SIG-M5 treated with dmso at 0.1 percent for 504 hours (cell line): ENCODE measurements around the gene TAL1.

Experiments used
- DNase-seq: peaks from one replicate; lab custom pipeline; 2025; ENCODE audit not compliant: unreplicated experiment; lab: John Stamatoyannopoulos, UW

The TAL1 gene

GRCh38 chr1:47229886-47230691 lies 1.9 kb downstream of the TAL1 start:
- DNase-seq: no peak

DNA sequence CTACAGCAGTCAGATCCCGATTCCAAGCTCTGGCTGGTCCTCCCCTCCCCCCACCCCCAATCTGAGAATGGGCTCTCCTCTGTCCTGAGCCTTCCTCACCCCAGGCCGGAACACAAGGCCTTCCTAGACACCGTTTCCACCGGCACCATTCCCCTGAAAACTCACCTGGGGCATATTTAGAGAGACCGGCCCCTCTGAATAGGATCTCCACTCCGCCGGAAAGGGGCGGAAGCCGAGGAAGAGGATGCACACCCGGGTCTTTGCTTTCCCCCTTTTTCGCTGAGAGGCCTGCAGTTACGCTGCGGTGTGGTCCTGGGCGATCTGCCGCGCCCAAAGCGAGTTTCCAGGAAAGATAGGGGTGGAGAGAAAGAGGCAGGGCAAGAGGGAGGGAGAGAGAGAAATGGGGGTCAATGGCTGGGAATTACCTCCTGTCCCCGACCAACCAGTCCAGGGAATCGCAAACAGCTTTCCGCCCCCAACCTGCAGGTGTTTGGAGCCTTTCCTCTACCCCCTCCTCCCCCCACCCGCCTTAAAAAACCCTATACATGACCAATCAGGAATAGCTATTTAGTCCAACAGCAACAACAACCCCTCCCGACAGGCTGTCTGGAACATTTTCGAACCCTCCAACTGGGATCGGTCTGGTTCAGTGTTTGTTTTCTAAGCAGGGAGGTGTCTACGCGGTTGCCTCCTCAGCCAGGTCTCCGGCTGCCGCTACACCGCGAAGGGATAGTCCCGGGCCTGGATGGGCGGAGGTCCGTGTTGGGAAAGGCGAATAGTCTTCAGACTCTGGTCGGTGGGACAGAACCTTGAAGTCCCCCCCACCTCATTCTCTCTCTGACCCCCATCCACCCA lies 2.8 kb downstream of the TAL1 start:
- no peak for DNase-seq

GRCh38 chr1:47228644-47229030 lies 3.4 kb downstream of the TAL1 start:
- DNase-seq: no peak

DNA sequence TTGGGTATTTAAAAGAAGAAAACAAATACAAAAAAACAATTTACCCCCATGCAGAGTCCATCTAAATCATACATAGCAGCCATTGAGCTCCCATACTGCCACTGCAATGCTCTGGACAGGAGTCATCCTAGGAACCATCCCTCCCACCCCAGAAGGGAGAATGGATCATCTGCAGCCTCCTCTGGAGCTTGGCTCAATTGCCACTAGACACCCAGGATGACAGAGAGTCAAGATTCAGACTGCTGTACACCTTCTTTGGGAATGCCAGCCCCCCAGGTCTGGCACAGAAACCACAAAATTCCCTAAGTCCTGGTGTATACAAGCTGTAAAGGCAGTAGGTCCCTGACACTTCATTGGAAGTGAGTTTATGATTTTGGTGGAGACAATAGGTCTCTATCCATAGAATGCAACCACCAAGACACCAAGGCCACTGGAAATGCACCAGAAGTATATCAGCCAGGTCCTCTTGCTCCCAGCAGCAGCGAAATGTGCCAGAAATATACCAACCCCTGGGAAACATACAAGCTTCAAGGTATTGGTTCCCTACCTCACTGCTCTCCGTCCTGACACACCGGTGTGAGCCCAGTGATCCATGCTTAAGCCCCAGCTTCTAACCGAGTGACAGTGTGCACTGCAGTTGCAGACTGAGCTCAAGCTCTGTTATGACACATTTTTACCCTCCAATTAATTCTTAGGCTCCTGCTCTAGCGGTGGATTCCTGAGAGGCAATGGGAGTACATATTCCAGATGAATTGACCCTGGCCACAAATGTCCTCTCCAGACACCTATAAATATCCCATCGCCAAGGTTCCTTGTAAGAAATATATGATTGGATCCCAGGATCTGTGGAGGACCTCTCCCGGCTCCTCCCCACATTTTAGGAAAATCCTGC lies 4.4 kb downstream of the TAL1 start:
- no peak for DNase-seq

DNA sequence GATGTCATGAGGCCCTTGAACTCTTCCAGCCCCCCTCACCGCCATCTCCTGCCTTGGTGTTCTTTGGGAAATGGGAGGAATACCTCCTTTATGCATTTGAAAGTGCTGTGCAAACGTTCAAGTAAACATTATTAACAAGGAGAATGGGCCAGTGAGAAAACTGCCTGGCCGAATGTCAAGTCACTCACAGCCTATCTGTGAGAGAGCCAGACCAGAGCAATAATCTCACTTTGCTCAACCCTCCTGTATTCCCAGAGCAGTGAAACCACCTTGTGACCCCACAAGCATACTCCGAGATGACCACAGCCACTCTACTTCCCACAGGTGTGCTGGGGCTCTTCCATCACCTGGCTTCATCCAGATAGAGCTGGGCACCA lies 5.2 kb downstream of the TAL1 start:
- DNase-seq: no peak

- DNase-seq: no peak
Measured at GRCh38 chr1:47226121-47226838, 5.7 kb downstream of the TAL1 start.

DNA sequence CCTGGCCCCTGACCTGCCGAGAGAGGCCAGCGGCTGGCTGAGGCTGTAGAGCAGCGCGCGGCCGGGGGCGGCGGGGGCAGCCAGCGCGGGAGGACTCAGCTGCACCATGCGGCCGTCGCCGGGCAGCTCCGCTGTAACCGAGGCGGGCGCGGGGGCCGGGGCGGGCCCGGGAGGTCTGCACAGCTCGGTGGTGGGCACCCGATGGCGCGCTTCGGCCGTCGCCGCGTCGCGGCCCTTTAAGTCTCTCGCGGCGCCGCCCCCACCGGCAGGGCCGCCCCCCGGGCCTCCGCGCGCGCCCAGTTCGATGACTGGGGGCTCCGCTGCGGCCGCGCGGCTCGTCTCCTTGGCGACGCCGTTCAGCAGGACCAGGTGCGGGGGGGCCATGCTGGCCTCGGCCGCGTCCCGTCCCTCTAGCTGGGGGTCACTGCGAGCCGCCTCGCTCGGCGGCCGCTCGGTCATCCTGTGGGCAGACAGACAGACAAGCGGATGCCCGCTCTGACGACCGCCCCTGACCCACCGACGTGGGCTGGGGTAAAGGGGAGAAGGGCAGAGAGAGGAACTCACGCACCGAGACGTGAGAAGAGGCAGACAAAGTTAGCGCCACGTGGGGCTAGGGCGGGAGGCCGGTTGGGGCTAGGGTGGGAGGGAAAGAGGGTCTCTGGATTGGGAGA lies 6.5 kb downstream of the TAL1 start:
- DNase-seq: no peak

- no peak for DNase-seq
Measured at GRCh38 chr1:47224676-47225399, 7.2 kb downstream of the TAL1 start.

- DNase-seq: no peak
Measured at GRCh38 chr1:47223921-47224675, 7.9 kb downstream of the TAL1 start.

- DNase-seq: no peak
Measured at GRCh38 chr1:47223174-47223920, 8.7 kb downstream of the TAL1 start.

DNA sequence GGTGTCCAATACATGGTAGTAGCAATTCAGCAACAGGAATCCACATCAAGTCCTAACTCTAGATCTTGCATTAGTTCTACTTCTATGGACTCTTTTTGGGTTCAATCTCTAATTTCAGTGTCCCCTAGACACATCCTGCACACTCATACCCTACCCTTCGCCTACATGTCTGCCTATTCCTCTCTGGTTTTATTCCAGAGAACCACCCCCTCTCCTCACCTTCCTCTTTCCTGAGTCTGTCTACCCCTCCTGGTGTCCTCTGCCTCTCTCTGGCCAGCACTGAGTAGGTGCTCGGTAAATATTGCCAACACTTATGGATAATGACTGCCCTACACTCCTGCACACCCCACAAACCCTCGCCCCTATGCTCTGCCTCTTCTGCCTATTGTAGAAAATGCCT lies 9.5 kb downstream of the TAL1 start:
- no peak for DNase-seq

DNA sequence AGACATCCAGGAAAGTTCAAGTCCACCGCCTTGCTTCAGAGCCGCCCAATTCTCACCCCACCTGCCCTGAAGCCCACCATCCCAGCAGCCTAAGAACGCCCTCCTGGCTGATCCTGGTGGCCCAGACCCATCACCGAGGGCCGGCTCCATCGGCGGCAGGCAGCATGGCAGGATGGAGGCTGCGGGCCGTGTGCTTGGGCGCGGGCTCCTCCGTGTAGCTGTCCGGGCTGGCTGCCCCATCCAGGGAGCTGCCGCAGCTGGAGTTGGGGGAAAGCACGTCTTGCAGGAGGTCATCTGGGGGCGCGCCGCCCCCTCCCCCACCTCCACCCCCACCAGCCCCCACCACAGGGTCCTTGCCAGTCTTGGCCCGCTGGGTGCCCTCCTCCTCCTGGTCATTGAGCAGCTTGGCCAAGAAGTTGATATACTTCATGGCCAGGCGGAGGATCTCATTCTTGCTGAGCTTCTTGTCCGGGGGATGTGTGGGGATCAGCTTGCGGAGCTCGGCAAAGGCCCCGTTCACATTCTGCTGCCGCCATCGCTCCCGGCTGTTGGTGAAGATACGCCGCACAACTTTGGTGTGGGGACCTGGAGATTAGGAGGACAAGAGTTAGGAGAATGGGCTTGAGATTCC lies 12.3 kb downstream of the TAL1 start:
- no peak for DNase-seq

DNA sequence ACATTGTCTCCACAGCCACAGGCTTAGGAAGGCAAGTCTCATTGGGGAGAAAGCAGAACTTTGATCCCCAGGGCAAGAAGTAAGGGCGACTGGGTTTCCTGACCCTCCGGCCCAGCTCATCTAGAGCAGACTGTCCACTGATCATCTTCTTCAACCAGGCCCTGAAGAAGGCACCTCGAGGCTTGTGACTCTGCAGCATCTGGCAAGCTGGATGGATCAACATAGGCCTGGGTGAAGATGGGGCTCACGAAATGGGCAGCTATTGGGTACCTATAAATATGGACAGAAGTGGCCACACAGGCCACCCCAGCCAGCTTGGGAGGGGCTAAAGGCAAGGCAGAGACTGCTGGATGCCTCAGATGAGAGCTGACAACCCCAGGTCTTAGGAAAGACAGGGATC lies 13.0 kb downstream of the TAL1 start:
- DNase-seq: no peak

- DNase-seq: no peak
Measured at GRCh38 chr1:47216278-47217059, 15.6 kb downstream of the TAL1 start.

DNA sequence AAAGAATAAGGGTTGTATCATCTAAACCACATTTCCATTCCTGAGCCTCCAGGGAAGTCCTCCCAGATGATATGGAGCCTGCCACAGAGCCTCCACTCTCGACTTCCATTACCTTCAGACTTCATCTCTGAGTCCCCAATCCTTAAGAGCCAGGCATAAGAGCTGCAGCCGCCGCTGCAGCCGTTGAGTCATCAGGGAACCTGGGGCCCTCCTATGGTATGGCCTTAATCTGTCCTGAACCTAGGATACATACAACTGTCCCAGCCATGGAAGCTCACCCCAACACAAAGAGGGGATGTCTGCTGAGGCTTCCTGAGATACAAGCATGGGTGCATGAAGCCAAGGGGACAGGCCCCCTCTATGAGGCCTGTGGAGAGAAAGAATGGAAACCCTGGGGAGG lies 16.3 kb downstream of the TAL1 start:
- DNase-seq: no peak

GRCh38 chr1:47214549-47214948 lies 17.5 kb downstream of the TAL1 start:
- no peak for DNase-seq
